ENCODE results near the gene MFN2. TPM values are rescaled to one million over a fixed set of nuclear protein-coding genes. Genes with fewer than 3 reads are reported as not detected.

The MFN2 gene
- total RNA-seq, 1 experiment from 2014 or later = 72.6 TPM

DNA sequence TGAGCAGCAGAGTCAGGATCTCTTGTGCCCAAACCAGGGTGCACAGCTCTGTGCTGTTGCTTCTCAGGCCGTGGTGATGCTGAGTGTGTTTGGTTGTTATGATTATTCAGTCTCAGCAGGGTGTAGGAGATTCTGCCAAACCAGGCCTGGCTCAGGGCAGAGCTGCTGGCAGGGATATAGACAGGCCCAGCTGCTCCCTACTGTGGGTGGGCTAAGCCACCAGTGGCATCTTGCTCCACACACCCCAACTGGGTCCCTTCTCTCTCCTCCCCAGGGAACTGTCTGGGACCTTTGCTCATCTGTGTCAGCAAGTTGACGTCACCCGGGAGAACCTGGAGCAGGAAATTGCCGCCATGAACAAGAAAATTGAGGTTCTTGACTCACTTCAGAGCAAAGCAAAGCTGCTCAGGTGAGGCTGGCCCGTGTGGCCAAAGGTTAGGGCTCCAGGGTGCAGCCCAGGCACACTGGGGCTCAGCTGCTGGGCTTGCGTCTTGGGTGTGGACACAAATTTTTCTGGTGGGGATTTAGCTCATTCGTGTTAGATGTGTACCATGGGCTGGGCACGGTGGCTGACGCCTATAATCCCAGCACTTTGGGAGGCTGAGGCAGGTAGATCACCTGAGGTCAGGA, 29.2 kb downstream of the MFN2 start:
- no peak overlapping the region for H3K4me3 ChIP-seq
- H3K4me2 ChIP-seq = no peak overlapping the region
- intact Hi-C loops (cut with micrococcal nuclease; ENCODE audit: unreplicated experiment) = no loop called here
- H4K20me1 ChIP-seq (ENCODE audit: insufficient read depth) = no peaks in the 10 kb centered on the region
- H3K9me2 ChIP-seq (ENCODE audit: insufficient read depth) = no peaks in the 10 kb centered on the region
- TF ChIP-seq, protein P1, sequence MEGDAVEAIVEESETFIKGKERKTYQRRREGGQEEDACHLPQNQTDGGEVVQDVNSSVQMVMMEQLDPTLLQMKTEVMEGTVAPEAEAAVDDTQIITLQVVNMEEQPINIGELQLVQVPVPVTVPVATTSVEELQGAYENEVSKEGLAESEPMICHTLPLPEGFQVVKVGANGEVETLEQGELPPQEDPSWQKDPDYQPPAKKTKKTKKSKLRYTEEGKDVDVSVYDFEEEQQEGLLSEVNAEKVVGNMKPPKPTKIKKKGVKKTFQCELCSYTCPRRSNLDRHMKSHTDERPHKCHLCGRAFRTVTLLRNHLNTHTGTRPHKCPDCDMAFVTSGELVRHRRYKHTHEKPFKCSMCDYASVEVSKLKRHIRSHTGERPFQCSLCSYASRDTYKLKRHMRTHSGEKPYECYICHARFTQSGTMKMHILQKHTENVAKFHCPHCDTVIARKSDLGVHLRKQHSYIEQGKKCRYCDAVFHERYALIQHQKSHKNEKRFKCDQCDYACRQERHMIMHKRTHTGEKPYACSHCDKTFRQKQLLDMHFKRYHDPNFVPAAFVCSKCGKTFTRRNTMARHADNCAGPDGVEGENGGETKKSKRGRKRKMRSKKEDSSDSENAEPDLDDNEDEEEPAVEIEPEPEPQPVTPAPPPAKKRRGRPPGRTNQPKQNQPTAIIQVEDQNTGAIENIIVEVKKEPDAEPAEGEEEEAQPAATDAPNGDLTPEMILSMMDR (conservative IDR thresholded peaks at IDR 0.05) = no peak
- no peak for TF ChIP-seq EZH2 (IDR thresholded peaks at IDR 0.05; ENCODE audit: low read depth)
- no peaks in the 10 kb centered on the region for H3K27me3 ChIP-seq (ENCODE audit: insufficient read depth, low read depth)
- no peak overlapping the region for H3K27ac ChIP-seq
- H2AFZ ChIP-seq = no peak overlapping the region
- peaks cover 6% of the 10 kb centered on the region; the same call in 1 of the 2 replicates for H3K36me3 ChIP-seq (ENCODE audit: low read depth)
- ChIA-PET POLR2A (ENCODE audit: unreplicated experiment) (no interaction called here), CTCF (no interaction called here)
- H3K79me2 ChIP-seq (ENCODE audit: low read depth) = no peaks in the 10 kb centered on the region
- H3K9me3 ChIP-seq (ENCODE audit: insufficient read depth, low read depth) = no peaks in the 10 kb centered on the region
- H3K4me1 ChIP-seq (replicated peaks; ENCODE audit: insufficient read depth) = no peaks in the 10 kb centered on the region
- no peak for DNase-seq
- BruUV-seq (replicated peaks) = no TSS peak
- peaks cover 11% of the 10 kb centered on the region; the same call in 1 of the 2 replicates for H3F3A ChIP-seq (ENCODE audit: insufficient read depth, low read depth)

DNA sequence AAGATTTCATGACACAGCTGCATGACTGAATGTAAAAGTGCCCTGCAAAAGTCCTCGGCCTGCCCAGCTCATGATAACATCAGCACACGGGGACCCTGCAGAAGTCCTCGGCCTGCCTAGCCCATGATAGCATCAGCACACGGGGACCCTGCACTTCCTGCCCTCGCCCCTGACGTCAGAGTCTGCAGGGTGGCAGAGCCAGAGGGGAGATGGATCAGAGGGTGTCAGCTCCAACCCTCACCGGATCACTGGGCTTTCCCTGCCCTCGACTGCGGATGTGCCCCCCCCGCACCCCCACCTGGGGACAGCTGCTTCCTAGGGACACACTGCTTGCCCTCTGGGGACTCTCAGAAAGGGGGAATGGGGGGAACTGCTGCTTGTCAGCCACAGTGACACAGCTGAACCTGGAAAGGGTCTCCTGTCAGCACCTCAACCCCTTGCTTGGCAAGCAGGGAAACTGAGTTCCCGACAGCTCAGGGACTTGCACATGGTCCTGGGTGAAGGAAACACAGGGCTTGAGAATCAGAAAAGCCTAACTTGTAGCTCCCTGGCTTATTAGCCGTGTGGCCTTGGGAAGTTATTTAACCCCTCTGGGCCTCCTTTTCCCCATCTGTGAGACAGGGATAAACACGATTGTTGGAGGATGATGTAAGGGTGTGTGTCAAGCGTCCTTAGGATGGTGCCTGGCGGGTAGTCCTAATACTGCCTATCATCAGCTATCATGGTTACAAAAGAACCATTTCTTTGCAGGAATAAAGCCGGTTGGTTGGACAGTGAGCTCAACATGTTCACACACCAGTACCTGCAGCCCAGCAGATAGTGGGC, 30.7 kb downstream of the MFN2 start:
- POLR2A ChIA-PET (ENCODE audit: unreplicated experiment) = no interaction called here
- Histone ChIP-seq H3K36me3 (ENCODE audit: low read depth) (peaks cover 4% of the 10 kb centered on the region; the same call in 1 of the 2 replicates), H3K4me1 (replicated peaks; ENCODE audit: insufficient read depth) (no peaks in the 10 kb centered on the region), H4K20me1 (ENCODE audit: insufficient read depth) (no peaks in the 10 kb centered on the region), H3K9me2 (ENCODE audit: insufficient read depth) (no peaks in the 10 kb centered on the region), H3K27ac (no peak overlapping the region), H3K79me2 (ENCODE audit: low read depth) (no peaks in the 10 kb centered on the region), H3K4me2 (no peak overlapping the region), H3K4me3 (no peak overlapping the region), H3F3A (ENCODE audit: insufficient read depth, low read depth) (peaks cover 11% of the 10 kb centered on the region; the same call in 1 of the 2 replicates), H3K9me3 (ENCODE audit: insufficient read depth, low read depth) (no peaks in the 10 kb centered on the region), H3K27me3 (ENCODE audit: insufficient read depth, low read depth) (no peaks in the 10 kb centered on the region), H2AFZ (no peak overlapping the region)
- no TSS peak for BruUV-seq (replicated peaks)
- DNase-seq = no peak
- intact Hi-C loops (cut with micrococcal nuclease; ENCODE audit: unreplicated experiment) = no loop called here
- CTCF ChIA-PET = interaction anchor here (0.5 kb wide), 1 partner anchor 760 kb away, joined by 5 read pairs; no protein-coding TSS in a partner anchor
- no peak for TF ChIP-seq EZH2 (IDR thresholded peaks at IDR 0.05; ENCODE audit: low read depth)
- TF ChIP-seq, protein P1 (conservative IDR thresholded peaks at IDR 0.05) = no peak

DNA sequence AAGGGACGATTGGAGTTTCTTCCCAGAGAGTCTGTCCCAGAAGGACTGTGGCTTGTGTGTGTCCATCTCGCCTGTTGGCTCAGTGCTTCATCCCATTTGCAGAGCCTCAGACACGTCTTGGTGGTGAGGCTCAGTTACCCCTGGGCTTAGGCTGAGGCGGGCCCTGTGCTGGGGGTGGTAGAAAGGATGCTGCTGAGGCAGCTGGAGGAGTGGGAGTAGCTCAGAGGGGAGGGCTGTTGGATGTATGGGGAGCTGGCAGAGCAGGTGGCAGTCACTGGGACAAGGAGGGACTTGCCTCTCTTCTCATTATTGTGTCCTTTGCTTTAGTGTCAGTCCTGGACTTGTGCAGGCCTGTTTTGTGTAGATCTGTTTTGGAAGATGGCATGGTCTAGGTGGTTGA, 31.8 kb downstream of the MFN2 start:
- H3K9me3 ChIP-seq (ENCODE audit: insufficient read depth, low read depth) = no peaks in the 10 kb centered on the region
- H3K4me3 ChIP-seq = no peak overlapping the region
- peaks cover 11% of the 10 kb centered on the region; the same call in 1 of the 2 replicates for H3F3A ChIP-seq (ENCODE audit: insufficient read depth, low read depth)
- no peaks in the 10 kb centered on the region for H4K20me1 ChIP-seq (ENCODE audit: insufficient read depth)
- H3K36me3 ChIP-seq (ENCODE audit: low read depth) = no peaks in the 10 kb centered on the region
- no peak for TF ChIP-seq EZH2 (IDR thresholded peaks at IDR 0.05; ENCODE audit: low read depth)
- TF ChIP-seq, protein P1 (conservative IDR thresholded peaks at IDR 0.05) = no peak
- no peak overlapping the region for H3K4me2 ChIP-seq
- H3K9me2 ChIP-seq (ENCODE audit: insufficient read depth) = no peaks in the 10 kb centered on the region
- H3K79me2 ChIP-seq (ENCODE audit: low read depth) = no peaks in the 10 kb centered on the region
- H3K27ac ChIP-seq = no peak overlapping the region
- no TSS peak for BruUV-seq (replicated peaks)
- CTCF ChIA-PET = interaction anchor here (0.5 kb wide), 1 partner anchor 761 kb away, joined by 5 read pairs; no protein-coding TSS in a partner anchor
- no peaks in the 10 kb centered on the region for H3K27me3 ChIP-seq (ENCODE audit: insufficient read depth, low read depth)
- H3K4me1 ChIP-seq (replicated peaks; ENCODE audit: insufficient read depth) = no peaks in the 10 kb centered on the region
- intact Hi-C loops (cut with micrococcal nuclease; ENCODE audit: unreplicated experiment) = no loop called here
- no peak overlapping the region for H2AFZ ChIP-seq
- no peak for DNase-seq
- POLR2A ChIA-PET (ENCODE audit: unreplicated experiment) = no interaction called here
